Head of caudate nucleus (tissue), 42 donors: Measurements from ENCODE around the gene BCKDHB.

Experiments
- DNase-seq, 42 donors: peaks; one replicate each; pipeline versions ENCODE4 v3.0.0 to v3.0.0-alpha.2; 2020 to 2021; ENCODE audit warnings: mixed read lengths in 7 of 42
- intact Hi-C: fragments of 100-400 bp; cut with DNase I; formaldehyde crosslinking; loops from one replicate; pipeline ENCODE4 v1.15.0; 2022

Gene BCKDHB

DNA sequence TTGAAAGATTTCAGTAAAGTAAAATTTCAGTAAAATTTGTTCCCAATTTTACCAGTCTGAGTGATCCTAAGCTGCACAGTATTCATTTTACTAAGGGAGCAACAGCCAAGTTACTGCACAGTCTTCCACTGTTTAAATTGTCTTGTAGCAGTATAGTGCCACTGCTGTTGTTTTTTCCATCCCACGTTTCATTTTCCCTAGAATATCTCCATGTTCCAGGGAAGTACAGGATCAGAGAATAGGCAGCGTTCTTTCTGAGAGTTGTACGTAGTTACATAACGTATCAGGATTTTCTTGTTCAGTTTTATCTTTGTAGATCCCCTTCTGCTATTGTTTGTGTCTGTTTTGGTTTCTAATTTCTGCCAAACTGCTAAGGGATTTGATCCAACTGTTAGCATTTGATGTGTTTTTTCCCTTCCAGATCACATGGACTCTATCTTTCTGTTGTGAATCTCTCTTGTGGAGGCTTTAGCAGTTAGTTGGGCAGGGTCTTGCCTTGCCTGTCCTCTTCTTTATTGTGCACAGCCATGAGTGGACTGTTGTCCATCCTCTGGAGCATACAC is 38.4 kb downstream of the BCKDHB start:
- DNase-seq = no peak
- intact Hi-C loops = no loop called here

DNA sequence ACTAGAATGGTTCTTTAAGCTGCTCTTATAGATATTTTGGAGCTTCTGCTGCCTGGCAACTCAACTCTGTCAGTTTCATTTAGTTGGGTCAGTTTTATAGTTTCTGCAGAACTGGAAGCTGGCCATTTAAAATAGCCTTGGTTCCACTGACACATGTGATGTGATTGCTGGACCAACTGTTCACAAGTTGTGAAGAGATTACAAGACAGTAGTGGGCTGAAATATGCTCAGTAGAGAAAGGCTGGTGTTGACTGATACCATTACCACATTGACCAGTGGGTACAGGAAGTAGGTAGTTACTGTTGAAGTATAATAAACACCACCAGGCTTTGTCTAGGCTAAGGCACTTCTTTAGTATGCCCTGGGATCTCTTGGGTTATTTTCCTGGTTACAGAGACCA is 39.0 kb downstream of the BCKDHB start:
- intact Hi-C loops = no loop called here
- DNase-seq = no peak

DNA sequence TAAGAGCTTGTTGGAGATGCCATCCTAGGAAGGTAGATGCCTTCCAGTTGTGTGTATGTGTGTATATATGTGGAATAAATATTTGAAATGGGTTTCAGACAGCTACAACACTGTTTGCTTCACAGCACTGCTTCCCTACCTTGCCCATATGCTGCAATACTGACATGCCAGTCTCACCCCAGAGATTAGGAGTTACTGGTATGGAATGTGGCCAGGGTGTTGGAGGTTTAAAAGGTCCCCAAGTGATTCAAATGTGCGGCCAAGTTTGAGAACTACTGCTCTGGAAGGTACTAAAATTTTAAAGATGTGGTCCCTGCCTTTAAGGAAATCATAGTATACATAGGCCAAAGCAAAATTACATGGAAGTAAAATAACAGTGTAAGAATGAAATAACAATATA is 39.5 kb downstream of the BCKDHB start:
- intact Hi-C loops = no loop called here
- DNase-seq = no peak

DNA sequence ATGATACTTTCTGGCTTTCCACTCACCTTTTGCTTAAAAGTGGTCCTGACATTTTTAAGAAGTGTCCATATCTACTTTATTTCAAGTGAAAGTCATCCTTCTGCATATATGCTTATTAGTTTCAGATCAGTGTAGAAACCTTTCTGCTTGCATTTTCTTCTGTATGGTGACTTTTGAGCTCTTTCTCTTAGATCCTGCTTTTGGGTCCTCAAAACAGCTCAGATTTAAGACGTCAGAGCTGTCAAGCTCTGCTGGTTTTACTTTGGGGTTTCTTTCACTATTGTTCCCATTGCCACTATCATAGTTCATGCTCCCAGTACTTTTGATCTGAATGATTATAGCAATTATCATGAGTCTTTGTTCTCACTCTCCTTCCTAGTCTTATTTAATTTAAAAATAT is 41.7 kb downstream of the BCKDHB start:
- no peak for DNase-seq
- intact Hi-C loops = no loop called here

DNA sequence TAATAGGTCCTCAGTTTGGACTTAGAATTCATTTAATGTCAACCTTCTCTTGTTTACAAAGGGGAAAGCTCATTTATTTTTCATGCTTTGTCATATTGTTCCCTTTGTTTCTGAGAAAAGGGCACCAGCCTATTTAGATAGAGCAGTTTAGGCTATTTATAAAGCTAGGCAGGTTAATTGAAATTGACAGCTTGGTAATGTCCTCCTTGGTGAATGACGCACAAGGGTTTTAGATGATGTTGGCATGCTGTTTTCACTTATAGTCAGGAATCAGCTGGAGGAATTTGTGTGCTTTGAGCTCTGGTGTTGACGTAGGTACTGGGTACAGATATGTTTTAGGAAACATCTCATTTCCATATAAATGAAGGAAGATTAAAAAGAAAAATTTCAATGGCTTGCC is 45.2 kb downstream of the BCKDHB start:
- intact Hi-C loops = no loop called here
- DNase-seq = no peak

DNA sequence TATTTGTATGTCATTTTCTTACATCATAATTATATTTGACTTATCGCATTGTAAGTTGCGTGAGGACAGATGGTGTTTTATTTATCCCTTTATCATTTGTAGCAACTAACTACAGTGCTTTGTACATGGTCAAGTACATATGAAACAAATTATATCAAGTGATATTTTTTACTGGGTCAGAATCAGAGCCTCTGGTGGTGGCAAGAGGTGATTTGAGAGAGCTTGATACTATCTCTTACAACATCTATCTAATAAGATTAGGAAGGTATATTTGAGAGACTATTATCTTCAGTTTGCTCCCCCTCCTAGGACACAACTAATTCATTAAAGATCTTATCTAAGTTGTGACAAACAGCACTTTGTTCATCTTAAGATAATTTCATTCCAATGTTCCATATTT is 47.7 kb downstream of the BCKDHB start:
- DNase-seq = no peak
- intact Hi-C loops = no loop called here

DNA sequence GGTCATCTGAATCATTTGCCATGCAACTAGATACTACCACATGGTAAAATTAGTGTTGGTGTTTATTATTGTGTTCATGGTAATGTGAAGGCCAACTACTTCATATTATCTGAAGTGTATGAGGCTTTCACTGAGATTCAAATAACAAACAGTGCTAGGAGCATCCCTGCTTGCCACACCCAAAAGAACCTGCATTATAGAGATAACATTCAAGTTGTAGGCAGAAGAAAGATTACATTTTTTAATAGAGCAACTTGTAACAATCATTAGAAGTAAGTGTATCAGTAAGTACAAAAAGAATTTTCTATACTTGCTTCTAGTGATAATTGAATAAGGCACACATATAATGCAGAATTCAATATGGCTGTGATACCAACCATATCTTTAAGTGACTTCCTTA is 49.8 kb downstream of the BCKDHB start:
- intact Hi-C loops = no loop called here

DNA sequence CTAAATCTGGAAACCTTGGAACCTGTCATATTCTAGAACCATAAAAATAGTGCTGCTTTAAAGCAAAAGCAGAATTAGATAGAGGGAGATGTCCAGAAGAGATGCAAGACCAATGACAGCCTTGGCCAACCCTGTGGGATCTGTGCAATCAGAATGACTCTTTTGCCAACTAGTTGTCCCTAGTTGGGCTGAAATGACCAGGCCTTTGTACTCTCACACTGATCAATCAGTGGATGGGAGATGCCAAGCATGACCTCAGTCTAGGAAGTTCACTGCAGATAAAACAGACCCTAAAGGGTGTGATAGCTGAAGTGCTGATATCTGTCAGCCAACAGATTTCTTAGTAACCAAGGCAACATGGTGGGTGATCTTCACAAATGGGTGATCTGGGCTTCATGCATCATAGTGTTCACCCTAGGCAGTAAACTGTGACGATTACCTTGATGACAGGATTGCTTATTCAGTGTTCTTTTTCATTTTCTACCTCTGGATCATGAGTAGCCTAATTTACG is 52.1 kb downstream of the BCKDHB start:
- no peak for DNase-seq
- intact Hi-C loops = no loop called here

More for the DNA sequence above, 49.8 kb downstream of the BCKDHB start:
- no peak for DNase-seq

DNA sequence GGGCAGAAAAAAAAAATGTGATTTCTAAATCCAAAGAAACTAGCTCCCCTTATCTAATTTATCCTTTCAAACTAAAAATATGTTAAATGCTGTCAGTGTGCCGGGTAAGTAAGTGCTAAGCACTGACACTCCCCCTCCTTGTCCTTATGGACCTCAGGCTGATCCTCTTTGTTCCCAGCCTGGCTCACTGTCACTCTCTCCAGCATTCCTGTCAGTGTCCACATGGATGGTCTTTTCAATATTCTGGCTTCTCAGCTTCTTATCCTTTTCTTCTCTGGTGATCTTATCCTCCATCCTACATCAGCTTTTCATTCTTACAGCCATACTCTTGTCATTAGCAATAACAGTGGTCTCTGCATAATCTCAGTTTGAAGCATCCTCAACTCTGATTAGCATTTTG is 55.0 kb downstream of the BCKDHB start:
- intact Hi-C loops = no loop called here
- DNase-seq = no peak

DNA sequence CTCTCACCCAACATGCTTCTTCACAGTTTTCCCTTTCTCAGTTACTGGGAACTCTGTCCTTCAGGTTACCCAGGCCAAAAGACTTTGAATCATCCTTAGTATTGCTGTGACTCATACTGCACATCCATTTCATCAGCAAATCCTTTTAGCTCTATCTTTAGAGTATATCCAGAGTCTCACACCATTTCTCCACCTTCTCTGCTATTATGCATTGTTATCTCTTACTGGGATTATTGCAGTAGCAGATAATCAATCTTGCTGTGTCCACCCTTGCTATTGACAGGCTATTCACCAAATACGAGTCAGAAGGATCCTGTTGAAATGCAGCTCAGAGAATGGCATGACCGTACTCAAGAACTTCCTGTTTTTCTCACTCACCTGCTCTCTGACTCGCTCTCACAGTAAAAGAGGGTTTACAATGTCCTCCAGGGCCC is 57.3 kb downstream of the BCKDHB start:
- intact Hi-C loops = no loop called here
- no peak for DNase-seq

DNA sequence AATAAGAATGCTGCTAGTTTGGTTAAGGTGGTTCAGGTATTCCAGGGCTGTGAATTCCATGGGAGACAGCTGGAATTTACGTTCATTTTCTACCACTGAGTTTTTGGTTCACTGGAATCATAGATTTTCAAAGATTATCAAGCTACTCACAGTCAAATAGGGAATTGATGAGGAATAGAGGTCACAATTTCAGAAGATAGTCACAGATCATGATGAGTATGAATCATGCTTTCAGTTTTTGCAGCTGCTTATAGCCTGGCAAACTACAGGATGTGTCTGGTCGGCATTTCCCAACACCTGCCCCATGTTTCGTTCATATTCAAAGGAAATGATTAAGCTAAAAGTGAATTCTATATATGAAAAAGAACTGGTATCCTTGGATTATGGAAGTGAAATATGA is 58.7 kb downstream of the BCKDHB start:
- intact Hi-C loops = no loop called here
- no peak for DNase-seq

DNA sequence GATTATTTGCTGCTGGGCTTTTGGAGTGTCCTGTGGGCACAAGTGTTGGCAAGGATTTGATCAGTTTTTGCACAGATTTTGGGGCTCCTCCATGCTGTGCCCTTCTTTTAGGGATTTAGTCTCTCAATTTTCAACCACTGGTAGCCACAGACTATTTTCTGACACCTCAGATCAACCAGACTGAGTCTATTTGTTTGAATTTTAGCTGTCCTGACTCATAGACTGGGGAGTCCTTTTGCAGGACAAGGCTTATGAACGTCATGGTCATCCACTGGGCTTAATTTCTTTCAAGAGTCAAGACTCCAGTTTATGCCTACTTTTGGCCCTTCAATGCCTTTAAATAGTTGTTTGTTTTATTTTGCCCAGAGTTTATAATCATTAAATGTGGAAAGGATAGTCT is 59.3 kb downstream of the BCKDHB start:
- intact Hi-C loops = no loop called here
- DNase-seq = no peak

DNA sequence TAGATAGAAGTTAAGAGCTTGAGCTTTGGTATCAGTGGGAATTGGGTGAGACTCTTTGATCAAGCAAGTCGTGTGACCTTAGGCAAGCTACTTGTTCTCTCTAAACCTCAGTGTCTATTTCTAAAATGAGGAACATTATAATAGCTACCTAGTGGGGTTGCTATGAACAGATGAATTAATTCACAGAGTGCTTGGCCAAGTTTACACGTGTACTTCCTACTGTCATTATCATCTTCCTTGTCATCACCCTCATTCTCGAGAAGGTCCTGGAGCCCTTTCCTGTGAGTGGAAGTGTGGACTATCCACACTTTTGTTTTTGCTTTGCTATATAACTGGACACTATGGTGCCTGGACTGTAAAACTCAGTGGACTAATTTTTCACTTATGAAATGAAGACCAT is 64.0 kb downstream of the BCKDHB start:
- DNase-seq = no peak
- intact Hi-C loops = no loop called here

DNA sequence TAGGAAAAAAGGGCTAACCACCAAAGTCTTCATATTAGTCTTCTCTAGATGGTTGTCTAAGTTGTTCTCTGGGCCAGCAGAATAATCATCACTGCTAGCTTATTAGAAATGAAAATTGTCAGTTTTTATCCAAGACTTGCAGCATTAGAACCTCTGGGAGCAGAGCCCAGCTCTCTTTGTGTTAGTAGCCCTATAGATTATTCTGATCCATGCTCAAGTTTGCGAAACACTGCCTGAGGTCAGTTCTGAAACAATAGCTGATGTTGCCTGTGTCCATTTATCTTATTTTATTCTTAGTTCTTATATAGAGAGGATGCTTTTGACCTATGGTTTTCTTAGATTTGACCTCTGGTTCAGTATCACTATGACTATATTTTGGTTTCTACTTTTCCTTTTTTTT is 66.9 kb downstream of the BCKDHB start:
- DNase-seq = no peak
- intact Hi-C loops = no loop called here

DNA sequence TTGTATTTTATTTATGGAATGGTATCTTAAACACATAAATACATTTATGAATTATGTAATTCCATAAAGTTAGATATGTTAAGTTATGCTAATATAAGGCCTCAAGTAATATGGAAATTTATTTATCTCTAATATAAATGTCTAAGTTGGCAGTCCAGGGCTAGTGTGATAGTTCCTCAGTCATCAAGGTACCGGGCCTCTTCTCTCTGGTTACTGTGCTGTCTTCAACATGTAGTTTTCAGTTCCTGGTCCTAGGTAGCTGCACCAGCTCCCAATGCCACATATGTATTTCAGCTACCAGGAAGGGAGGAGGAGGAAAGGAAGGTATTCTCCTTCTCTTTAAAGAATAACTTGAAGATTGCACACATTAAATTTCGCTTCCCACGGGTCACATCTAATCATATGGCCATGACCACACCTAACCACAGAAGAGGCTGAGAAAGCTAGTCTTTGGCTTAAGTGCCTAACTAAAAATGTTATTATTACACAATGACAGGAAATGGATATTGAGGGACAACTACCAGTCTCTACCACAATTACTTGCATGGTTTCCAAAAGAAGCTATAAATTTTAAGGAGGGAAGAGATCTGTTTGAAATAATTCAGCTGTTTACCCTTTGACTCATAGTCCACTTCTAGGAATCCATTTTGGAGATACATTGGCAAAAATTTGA is 68.6 kb downstream of the BCKDHB start:
- intact Hi-C loops = no loop called here
- DNase-seq = no peak

DNA sequence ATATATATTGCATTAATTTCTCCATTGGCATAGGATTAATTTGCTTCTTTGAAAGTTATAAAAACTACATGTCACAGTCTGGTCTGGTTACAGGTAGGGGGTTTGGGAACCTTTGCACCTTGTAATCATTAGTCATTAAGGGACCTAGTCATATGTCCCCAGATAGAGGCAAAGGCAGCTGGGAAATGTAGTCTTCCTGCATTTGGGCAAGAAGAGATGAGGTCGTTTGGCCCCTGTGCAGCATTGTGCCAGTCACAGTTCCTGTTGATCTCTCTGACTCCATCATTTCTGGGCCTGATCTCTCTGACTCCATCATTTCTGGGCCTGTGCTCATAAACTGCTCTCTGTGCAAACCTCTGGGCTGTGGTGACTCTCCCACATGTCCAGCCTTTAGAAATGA is 73.2 kb downstream of the BCKDHB start:
- intact Hi-C loops = no loop called here

DNA sequence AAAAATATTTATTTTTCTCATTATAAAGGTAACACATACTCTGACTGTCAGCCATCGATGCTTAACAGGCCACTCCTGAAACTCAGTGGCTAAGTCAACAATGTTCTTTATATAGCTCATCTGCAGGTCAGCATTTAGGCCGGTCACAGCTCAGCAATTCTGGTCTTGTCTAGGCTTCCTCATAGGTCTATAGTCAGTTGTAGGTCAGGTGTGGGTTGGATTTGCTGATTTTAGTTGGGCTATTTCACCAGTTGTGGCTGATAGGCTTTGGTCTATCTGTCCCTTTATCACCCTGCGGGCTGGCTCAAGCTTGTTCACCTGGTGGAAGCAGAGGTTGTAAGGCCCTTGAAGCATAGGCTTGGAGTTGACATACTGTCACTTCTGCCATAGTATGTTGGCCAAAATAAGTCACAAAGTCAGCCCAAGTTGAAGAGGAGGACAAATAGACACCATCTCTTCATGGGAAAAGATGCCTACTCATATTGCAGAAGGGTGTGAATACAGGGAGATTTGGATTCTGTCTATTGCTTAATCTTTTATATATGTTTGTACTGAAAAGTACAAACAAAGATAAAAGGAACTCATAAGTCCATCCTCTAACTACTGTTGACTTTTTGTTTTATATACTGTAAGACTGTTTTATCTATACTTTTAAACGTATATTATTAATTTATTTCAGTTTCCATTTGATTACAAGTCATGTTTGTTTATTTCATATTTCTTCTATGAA is 75.0 kb downstream of the BCKDHB start:
- intact Hi-C loops = no loop called here
- DNase-seq = no peak

More for the DNA sequence above, 73.2 kb downstream of the BCKDHB start:
- DNase-seq = no peak

DNA sequence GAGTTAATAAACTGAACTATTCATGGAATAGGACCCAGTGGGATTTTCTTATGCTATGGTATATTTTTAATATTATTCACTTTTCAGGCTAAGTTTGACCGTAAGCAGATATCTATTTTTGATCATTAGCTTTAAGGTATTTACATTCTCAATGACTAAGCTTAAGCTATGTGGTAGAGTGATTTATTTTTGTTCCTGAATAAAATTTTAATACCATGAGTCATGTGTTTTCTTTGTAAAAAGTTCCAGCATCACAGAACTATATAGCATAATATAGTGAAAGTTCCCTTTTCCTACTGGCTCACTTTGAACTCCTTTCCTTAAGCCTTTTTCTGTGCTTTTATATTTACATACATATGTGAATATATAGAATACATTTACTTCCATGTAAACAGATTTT is 75.8 kb downstream of the BCKDHB start:
- intact Hi-C loops = no loop called here
- DNase-seq = no peak

DNA sequence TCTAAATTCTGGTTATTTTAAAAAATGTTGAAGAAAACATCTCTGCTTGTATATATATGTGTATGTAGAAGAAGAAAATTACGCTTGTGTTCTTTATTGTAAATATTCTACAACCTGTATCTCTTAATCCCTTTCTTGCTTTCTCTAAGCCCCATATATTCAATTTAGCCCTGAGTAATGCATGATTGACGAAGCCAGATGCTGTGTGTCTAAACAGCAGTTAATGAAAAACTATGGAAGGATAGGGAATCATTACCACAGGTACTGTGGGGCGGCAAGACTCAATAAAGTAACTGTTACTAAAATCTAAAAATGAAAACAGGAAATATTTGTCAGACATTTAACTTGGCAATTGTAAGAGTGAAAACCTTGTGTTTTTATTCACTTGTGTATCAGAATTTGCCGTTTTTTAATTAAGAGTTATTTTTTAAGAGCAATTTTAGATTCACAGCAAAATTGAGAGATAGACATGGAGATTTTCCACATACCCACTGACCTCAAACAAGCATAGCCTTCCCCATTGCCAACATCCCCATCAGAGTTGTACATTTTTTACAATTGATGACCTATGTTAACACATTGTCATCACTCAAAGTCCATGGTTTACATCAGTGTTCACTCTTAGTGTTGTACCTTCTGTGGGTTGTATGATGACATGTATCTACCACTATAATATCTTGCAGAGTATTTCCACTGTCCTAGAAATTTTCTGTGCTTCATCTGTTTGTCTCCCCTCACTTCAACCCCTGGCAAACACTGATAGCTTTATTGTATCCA is 76.7 kb downstream of the BCKDHB start:
- intact Hi-C loops = no loop called here
- DNase-seq = no peak

DNA sequence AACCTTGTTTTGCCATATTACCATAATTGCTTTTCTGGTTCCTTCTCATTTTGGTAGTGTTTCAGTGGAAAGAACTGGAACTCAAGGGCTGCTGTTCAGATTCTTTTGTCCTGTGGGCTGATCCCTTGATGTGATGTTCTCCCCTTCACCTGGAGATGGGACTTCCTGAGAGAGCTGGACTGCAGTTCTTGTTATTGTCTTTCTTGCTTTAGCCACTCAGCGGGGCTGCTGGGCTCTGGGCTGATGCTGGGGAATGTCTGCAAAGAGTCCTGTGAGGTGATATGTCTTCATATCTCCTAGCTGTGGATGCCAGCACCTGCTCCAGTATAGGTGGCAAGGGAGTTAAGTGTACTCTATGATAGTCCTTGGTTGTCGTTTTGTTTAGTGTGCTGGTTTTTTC is 79.0 kb downstream of the BCKDHB start:
- intact Hi-C loops = no loop called here
- DNase-seq = no peak
